HG03520 (cell line): ENCODE data around the gene MPG.
"Not testable (repeated sequence)": the region's sequence is repeated elsewhere in the genome, so short reads cannot be mapped to it uniquely, and the experiment has no call there.

Experiments
- ATAC-seq: cut with Tn5 transposase; IDR thresholded peaks from one replicate; pipeline ENCODE4 v1.9.1; 2021; ENCODE audit warnings: mild to moderate bottlenecking, moderate library complexity; ENCODE audit not compliant: unreplicated experiment

MPG gene

GRCh38 chr16:106623-107324 is 28.7 kb downstream of the MPG start:
- ATAC-seq = no peak

DNA sequence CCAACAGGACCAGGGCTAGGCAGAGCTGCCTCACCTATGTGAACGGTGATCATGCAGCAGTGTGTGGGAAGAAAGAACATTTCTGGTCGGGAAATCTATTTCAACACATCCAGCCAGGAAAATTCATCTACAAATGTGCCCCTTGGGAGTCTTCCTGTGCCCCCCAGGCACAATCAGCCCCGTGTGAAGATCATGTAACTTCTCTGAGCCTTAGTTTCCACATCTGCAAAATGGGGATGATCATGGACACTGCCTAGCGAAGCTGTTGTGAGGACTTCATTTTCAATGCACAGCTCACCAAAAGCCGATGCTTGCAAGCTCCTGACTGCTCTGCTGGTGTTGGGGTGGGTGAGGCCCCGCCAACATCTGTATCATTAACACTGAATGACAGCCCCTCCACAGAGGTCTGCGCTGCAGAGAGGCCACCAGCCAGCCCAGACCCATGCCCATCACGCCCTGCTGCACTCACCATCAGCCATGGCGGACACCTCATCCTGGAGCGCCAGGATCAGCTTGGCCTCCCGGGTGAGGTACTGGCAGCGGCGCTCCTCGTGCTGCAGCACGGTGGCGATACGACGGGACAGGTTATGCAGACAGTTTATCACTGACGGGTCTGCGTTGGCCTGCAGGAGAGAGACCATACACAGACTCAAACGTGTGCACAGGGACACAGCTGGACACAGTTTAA is 34.3 kb downstream of the MPG start:
- ATAC-seq = no peak

DNA sequence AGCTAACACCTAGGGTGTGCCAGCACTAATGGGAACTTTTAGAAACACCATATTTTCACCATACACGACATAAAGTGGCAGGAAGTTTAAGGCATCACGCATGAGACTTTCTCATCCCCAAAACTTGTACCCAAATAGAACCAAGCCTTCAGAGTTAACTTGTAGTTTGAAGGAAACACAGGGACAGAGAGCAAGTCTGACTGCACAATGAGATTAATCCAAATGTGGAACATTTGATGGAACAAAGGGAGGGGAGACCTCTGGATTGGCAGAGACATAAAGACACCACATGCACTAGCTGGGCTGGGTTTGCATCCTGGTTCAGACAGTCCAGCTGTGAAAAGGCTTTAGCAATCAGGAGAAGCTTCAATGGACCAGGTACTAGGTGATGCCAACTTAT is 36.3 kb downstream of the MPG start:
- ATAC-seq = no peak

DNA sequence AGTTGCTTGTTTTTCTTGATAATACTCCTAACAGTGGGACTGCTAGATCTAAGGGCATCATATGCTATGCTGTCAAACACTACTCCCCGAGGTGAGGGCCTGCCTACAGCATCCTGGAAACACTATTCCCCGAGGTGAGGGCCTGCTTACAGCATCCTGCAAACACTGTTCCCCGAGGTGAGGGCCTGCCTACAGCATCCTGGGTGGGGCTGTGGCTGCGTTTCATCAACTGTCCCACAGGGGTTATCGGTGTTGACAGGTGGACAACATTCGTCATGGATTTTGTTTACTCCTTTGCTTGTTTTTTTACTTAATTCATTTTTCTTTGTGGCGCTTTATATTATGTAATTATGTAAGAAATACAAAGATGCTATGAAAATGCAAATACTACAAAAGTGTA is 38.0 kb downstream of the MPG start:
- no peak for ATAC-seq

DNA sequence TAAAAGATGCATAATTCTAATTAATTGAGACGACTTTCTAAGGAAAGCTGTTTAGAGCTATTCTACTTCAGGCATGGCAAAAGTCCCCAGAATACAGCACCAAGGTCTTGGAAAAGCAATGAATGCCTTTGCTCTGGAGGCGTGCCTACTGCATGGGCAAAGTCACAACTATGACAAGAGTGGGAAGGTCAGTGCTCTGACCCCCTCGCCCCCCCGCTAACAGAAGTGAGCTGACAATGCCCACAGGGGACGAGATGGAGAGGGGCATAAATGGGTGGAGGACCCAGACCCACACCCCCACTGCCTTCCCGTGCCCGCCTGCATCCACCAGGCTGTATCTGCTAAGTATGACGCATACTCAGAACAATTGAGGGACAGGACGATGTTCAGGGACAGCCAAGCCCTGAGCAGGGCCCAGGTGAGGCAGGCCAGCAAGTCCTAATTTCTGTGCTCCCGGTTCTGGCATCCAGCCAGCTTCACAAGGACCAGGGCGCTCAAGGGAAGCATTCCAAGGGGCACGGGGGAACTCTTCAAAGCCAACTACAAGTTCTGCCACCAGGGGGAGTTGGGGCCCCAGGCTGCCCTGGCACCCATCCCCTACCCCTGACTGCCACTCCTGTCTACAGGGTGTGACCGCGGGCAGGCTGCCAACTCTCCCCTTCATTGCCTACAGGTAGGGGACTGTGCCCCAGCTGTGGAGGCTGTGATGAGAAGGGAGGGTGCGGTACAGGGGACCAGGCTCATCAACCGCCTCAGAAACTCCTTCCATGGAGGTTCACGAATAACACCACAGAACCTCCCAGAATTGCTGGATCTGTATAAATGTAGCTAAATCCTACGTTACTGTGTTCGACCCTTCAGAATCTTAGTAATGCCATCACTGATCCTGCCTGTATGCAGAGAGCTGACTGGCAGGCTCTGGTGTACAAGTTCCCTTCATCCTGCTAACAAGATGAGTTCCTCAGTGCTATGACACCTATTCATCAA is 39.6 kb downstream of the MPG start:
- ATAC-seq = no peak

GRCh38 chr16:118857-119256 is 40.8 kb downstream of the MPG start:
- ATAC-seq = no peak

DNA sequence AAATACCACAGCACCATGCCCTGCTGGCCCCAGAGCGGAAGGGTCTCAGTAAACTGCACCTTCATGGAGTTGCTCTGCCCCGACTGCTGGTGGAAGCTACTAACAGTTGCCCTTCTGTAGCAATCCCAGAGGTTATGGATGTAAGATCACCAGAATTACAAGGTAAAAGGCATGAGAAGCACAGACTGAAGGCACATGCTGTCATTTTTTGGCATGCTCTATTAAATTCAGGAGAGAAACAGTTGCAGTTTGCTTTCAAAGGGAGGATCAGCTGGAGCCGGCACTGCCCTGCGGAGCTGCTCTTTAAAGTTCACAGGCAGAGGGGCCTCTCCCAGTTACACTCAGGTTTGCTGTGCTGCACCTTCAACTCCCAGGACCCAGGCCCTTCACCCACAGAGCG is 41.3 kb downstream of the MPG start:
- no peak for ATAC-seq

DNA sequence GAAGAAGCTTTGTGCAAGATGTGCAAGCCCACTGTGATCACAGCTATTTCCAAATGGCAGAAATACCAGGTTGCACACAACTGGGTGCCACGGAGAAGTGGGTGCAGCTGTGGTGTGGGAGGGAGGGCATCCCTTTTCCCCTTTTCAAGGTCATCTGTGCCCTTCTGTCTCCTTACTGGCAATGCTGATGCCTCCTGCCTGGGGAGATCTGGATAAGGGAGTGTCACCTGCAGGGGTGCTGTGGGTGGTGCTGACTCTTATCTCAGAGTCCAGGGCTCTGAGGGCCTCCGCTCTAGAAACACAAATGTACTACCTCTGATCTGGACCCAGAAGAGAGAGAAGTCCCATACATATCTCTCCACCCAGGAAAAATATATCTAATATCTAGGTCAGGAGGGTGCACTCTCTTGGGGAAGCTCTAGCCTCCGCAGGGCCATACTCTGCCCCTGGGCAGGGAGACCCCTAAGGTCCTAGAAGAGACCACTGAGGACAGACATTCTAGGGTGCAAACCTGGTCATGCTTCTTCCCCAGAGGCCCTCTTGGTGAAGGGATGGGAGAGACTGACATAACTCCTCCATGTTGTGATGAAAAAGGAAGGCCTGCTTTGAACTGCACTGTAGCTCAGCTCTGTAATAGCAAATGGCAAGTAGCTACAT is 41.9 kb downstream of the MPG start:
- no peak for ATAC-seq

DNA sequence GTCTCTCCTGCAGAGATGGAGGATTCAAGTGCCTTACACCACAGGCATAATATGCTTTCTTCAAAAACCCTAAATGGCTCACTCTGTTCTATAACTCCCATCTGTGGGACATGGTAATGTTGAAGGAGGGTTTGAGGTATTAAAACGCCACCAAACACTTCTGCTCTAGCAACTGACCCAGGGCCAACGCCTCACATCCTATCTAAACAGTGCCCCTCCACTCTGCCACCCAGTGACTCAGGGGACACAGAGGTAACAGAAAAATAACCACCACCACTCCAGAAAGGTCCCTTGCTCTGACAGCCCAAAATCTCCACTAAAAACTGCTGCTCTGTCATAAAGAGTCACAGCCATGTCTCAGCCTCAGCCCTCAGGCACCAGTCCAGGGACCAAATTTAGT is 42.7 kb downstream of the MPG start:
- ATAC-seq = no peak

- ATAC-seq = no peak
Measured at GRCh38 chr16:122361-122760, 44.3 kb downstream of the MPG start.

- ATAC-seq = not testable (repeated sequence)
Measured at GRCh38 chr16:123558-124350, 45.7 kb downstream of the MPG start.

DNA sequence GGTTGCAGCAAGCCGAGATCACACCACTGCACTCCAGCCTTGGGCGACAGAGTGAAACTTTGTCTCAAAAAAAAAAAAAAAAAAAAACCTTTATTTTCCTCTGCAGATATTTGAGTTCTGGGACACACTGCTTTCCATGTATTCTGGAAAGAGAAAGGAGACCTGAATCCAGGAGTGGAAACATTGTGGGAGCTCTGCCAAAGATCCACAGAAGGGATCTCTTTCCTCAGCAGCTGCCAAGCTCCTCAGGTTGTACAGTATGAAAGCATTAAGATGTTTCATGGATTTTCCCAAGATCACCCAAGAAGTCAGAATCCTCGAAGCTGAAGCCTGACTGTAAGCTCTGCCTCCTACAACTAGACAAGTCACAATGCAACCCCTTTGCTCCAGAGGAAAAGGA is 47.0 kb downstream of the MPG start:
- ATAC-seq = no peak

GRCh38 chr16:129075-129474 is 51.0 kb downstream of the MPG start:
- no peak for ATAC-seq

DNA sequence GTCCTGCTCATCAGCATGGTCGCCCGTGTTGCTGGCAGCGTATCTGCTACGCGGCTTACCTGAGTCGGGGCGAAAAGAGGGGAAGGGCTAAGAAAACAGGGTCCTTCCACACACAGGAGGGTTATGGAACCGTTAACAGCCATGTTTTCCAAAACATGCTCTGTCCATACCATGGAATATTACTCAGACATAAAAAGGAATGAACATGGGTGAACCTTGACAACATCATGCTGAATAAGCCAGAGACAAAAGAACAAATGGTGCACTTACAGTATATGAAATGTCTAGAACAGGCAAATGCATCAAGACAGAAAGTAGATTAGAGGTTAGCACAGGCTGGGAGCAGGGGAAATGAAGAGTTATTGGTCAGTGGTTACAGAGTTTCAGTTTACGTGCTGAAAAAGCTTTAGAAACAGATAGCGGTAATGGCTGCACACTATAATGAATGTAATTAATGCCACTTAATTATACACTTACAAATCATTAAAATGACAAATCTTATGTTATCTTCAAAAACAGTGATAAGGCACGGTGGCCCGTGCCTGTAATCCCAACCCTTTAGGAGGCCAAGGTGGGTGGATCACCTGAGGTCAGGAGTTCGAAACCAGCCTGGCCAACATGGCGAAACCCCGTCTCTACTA is 52.6 kb downstream of the MPG start:
- ATAC-seq = no peak

DNA sequence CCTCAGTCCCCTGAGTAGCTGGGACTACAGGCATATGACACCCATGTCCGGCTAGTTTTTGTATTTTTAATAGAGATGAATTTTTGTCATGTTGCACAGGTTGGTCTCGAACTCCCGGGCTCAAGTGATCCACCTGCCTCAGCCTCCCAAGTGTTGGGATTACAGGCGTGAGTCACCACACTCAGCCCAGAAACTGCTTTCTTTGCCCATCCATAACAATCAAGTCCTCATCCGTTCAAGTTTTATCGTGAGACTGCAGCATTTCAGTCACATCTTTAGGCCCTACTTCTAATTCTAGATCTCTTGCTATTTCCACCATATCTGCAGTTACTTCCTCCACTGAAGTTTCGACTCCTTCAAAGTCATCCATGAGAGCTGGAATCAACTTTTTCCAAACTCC is 54.1 kb downstream of the MPG start:
- ATAC-seq = no peak

- ATAC-seq = no peak
Measured at GRCh38 chr16:133716-134115, 55.7 kb downstream of the MPG start.
